BE2C (cell line): ENCODE measurements around the gene MTARC1.

ENCODE experiments used
- DNase-seq: peaks from one replicate; pipeline ENCODE4 v3.0.0-alpha.2; 2020
- H3K27me3 ChIP-seq: fragments of 250-450 bp; sonication (Bioruptor Pico); 2 replicates; pipeline ENCODE4 v1.5.1; 2020; ENCODE audit warnings: mild to moderate bottlenecking
- H3K36me3 ChIP-seq: fragments of 250-450 bp; sonication (Bioruptor Pico); 2 replicates; pipeline ENCODE4 v1.5.1; 2020; ENCODE audit warnings: mild to moderate bottlenecking
- H3K4me1 ChIP-seq: fragments of 250-450 bp; sonication (Bioruptor Pico); 2 replicates; pipeline ENCODE4 v1.5.1; 2020
- H3K4me3 ChIP-seq: 2 replicates; pipeline ENCODE4 v1.5.1; 2011; ENCODE audit warnings: low read depth, low read length
- H3K9me3 ChIP-seq: fragments of 250-450 bp; sonication (Bioruptor Pico); 2 replicates; pipeline ENCODE4 v1.5.1; 2020
- TF ChIP-seq, protein P1 (sequence below): IDR thresholded peaks from 2 replicates; pipeline ENCODE4 v1.5.1; 2012; ENCODE audit warnings: mild to moderate bottlenecking, low read depth, low read length

Gene MTARC1

DNA sequence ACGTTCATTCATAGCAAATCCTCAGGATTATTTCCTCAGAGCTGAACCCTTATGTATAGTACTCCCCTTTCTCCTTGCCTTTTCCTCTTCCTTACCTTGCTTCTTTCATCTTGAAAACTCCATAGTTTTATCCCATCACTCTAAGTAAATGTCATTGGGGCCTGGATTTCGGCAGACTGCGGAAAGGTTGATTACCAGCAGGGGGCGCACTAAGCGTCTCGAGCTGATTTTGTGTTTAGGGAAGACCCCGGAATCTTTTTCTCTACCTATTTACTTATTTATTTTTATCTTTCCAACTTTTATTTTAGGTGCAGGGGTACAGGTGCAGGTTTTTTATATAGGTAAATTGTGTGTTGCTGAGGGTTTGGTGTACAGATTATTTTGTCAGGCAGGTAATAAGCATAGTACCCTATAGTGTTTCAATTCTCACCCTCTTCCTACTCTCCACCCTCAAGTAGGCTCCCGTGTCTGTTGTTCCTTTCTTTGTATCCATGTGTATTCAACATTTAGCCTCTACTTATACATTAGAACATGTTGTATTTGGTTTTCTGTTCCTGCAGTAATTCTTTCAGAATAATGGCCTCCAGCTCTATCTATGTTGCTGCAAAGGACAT, 11.4 kb upstream of the MTARC1 start:
- no peak overlapping the region for H3K4me3 ChIP-seq
- DNase-seq: peak; percentile 54
- H3K4me1 ChIP-seq: no peaks in the 10 kb centered on the region
- H3K9me3 ChIP-seq: no peaks in the 10 kb centered on the region
- H3K27me3 ChIP-seq: no peaks in the 10 kb centered on the region
- H3K36me3 ChIP-seq: no peaks in the 10 kb centered on the region
- TF ChIP-seq, protein P1, sequence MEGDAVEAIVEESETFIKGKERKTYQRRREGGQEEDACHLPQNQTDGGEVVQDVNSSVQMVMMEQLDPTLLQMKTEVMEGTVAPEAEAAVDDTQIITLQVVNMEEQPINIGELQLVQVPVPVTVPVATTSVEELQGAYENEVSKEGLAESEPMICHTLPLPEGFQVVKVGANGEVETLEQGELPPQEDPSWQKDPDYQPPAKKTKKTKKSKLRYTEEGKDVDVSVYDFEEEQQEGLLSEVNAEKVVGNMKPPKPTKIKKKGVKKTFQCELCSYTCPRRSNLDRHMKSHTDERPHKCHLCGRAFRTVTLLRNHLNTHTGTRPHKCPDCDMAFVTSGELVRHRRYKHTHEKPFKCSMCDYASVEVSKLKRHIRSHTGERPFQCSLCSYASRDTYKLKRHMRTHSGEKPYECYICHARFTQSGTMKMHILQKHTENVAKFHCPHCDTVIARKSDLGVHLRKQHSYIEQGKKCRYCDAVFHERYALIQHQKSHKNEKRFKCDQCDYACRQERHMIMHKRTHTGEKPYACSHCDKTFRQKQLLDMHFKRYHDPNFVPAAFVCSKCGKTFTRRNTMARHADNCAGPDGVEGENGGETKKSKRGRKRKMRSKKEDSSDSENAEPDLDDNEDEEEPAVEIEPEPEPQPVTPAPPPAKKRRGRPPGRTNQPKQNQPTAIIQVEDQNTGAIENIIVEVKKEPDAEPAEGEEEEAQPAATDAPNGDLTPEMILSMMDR: peak; percentile 89

DNA sequence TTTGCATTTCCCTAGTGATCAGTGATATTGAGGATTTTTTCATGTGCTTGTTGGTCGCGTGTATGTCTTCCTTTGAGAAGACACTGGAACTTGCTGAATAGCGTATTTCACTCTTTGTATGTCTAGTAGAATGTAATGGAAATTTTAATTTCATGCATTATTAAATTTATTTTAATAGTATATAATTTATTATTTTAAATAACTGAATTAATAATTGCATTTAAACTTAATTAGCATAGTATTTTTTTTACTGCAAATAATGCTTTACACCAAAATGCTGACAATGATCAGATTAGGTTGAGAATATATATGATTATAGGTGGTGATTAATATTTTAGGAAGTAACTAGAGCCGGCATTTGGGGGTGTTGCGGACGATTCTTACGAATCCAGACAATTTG, 10.5 kb upstream of the MTARC1 start:
- no peaks in the 10 kb centered on the region for H3K27me3 ChIP-seq
- no peak overlapping the region for H3K4me3 ChIP-seq
- no peak for DNase-seq
- H3K36me3 ChIP-seq: no peaks in the 10 kb centered on the region
- no peaks in the 10 kb centered on the region for H3K9me3 ChIP-seq
- TF ChIP-seq, protein P1: no peak
- H3K4me1 ChIP-seq: no peaks in the 10 kb centered on the region

DNA sequence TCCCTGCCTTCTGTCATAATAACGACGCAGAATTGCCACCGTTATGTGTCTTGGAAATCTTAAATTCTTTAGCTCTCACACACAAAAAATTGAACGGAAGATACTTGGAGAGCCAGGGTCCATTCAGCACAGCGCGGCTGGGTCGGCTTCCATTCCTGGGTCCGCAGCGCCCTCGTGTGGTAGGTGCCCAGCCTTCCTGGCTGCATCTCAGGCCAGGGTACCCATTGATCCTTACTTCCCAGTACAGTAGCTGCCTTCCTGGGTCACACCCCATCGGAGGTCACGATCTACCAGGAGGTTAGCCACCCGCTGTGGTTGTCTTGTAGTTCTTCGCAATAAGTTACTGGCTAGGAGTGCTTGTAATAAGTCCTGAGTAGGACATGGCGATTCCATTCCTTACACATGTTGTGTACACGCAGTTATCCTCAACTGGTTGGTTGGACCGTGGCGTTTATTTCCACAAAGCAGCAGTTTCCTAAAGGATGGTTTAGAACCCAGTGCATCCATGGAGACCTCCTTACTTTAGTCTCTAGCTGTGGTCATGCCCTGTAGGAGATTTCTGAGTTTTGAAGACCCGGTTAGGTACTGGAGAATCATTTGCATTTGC, 9.9 kb upstream of the MTARC1 start:
- TF ChIP-seq, protein P1: peak; percentile 97
- Histone ChIP-seq H3K36me3 (no peaks in the 10 kb centered on the region), H3K4me3 (no peak overlapping the region), H3K27me3 (no peaks in the 10 kb centered on the region), H3K4me1 (no peaks in the 10 kb centered on the region), H3K9me3 (no peaks in the 10 kb centered on the region)
- DNase-seq: peak; percentile 89

DNA sequence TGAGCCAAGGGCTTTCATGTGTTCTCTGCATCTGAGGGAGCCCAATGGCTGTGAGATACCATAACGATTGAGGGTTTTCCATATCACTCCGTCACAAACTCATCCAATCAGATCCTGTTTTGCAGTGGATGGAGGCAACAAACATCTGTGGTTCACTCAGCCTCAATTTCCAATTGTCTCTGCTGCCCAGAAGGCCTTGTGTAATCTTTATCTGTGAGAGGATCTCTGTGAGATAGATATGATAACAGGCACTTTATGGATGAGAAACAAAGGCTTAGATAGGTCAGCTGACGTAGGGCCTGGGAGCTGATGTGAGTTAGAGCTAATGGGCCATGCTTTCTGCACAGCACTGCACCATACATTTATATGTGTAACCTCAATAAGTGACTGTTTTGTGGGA, 3.3 kb upstream of the MTARC1 start:
- Histone ChIP-seq H3K4me3 (no peak overlapping the region), H3K4me1 (peaks cover 3% of the 10 kb centered on the region), H3K27me3 (no peaks in the 10 kb centered on the region), H3K9me3 (no peaks in the 10 kb centered on the region), H3K36me3 (no peaks in the 10 kb centered on the region)
- no peak for DNase-seq
- TF ChIP-seq, protein P1: no peak

DNA sequence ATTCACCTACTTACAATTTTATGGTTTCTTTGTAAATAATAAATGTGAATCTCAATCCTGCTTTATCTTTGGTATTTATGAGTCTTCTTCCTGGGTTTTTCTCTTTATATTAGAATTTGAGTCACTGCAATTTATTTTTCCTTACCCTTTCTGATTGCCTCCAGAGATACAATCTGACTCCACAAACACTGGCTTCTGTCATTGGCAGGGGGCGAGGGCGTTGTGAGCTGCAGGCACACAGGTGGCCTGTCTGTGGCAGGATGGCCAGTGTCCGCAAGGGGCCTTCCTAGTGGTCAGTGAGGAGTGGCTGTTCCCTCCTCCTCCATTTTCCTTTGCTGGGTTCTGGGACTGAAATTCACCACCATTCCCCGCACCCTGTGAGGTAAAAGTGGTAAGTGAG, 2.0 kb upstream of the MTARC1 start:
- H3K27me3 ChIP-seq: no peaks in the 10 kb centered on the region
- H3K4me3 ChIP-seq: no peak overlapping the region
- peaks cover 3% of the 10 kb centered on the region for H3K4me1 ChIP-seq
- TF ChIP-seq, protein P1: no peak
- DNase-seq: no peak
- H3K9me3 ChIP-seq: no peaks in the 10 kb centered on the region
- H3K36me3 ChIP-seq: no peaks in the 10 kb centered on the region
